Stimulated activated CD4-positive, alpha-beta T cell treated with anti-CD3 and anti-CD28 coated beads, Interleukin-1b, Interleukin-23, amount 100 ng/mL, for 24 hours (primary cell): ENCODE results near the gene HOXB9.

Experiments
- DNase-seq, 4 experiments: peaks; one replicate each; pipeline ENCODE4 v3.0.0-alpha.2; 2020; ENCODE audit warnings: low read depth in 4 of 4, low spot score in 1 of 4

Gene HOXB9

GRCh38 chr17:48587276-48588073, 38.7 kb downstream of the HOXB9 start:
- DNase-seq, result no peak

GRCh38 chr17:48586355-48587258, 39.6 kb downstream of the HOXB9 start:
- DNase-seq, result no peak

DNA sequence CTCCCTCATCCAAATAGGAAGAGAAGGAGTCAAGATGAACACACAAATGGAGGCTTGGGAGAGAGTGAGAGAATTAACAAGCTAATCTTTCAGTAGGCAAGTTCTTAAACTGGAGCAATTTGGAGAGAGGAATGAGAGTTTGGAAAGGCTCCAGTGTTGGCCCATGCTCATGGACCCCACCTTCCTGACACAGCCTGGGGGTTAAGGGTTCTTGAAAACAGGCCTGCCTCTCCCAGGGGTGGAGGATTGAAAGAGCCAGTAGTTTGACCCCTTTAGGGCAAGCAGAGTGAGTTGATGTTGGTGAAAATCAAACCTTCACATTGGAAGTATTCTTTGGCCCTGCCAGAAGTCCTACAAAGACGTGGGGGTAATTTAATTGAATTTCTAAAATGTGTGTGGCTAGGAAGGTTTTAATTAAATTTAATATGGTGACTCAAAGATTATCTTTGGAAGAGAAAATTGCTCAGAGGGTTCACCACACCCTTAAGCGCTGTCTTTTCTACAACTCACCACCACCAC, 41.9 kb downstream of the HOXB9 start:
- DNase-seq, result no peak

DNA sequence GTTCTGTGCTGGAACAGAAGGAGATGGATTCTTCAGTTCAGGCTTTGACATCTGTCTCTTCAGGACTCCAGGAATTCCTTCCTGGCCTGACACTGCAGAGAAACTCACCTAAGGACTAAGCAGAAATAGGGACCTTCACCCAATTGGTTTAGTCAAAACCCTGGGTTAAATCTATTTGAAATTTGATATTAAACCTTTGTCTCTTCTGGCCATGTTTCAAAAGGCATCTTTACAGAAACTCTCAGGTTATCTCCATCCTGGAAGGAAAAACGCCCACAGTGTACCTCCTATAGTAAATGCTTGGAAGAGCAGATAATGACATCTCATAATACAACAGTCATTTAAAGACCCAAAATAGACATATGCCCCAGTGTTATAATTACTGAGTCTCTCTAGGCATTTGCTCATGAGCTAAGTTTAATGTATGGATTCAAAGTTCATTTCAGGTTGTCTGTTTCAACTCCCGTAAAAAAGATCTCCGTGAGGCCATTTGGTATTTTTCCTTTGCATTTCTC, 42.4 kb downstream of the HOXB9 start:
- no peak for DNase-seq

DNA sequence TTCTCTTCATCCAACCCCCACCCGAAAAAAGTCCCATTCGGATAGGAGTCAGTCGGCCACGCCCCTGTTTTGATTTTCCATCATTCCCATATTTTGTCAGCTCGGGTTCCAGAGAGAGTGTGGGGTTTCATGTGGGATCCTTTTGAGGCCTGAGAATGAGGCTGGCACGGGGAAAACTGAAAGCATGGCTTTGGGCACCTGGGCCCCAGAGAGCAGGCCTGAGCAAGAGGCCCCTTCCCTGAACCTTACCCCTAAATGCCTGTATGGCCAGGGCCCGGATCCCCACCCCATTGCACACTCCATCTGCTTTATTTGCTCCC, 43.4 kb downstream of the HOXB9 start:
- DNase-seq, result no peak

GRCh38 chr17:48579760-48580554, 46.2 kb downstream of the HOXB9 start:
- no peak for DNase-seq

- DNase-seq, result no peak
Observed at GRCh38 chr17:48579471-48579759, 46.7 kb downstream of the HOXB9 start.

- DNase-seq, result no peak
Observed at GRCh38 chr17:48578616-48579470, 47.3 kb downstream of the HOXB9 start.

DNA sequence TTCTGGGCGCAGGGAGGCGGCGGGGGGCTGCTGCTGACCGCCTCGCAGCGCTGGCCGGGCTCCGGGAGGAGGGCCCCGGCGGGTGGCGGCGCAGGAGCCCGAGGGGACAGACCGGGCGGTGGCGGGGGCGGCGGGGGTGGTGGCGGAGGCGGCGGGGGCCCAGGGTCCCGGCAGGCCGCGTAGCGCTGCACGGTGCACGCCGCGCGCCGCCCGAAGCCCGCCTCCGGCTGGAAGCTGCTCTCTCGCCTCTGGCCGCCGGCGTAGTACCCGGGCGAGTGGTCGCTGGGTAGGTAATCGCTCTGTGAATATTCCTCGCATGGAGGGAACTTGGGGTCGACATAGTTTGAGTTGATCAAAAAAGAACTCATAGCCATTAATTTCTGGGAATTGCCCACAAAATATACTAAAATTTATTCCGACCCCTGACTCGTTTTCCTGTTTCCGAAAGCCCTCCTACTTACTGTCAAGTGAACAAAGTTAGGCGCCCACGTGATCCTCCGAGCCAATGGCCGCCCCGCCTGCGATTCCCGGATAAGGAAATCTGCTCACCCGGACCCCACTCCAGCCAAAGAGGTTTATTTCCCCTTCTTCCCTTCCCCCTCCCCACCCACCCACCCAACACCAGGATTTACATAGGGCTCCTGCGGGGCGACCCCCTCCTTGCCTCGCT, 48.1 kb downstream of the HOXB9 start, which contains the start of gene HOXB4:
Gene HOXB4, minus strand, starts transcription at position 405 of the 670 bp plus-strand sequence. Its CDS starts 31 bp downstream, at position 374.
- DNase-seq, result peak in 3 of 4 experiments; percentile 45 to 68 (median 50)

GRCh38 chr17:48577330-48577945, 48.7 kb downstream of the HOXB9 start:
- no peak for DNase-seq

- DNase-seq, result no peak
Observed at GRCh38 chr17:48576479-48577309, 49.5 kb downstream of the HOXB9 start.

- DNase-seq, result no peak
Observed at GRCh38 chr17:48575673-48576478, 50.3 kb downstream of the HOXB9 start.

DNA sequence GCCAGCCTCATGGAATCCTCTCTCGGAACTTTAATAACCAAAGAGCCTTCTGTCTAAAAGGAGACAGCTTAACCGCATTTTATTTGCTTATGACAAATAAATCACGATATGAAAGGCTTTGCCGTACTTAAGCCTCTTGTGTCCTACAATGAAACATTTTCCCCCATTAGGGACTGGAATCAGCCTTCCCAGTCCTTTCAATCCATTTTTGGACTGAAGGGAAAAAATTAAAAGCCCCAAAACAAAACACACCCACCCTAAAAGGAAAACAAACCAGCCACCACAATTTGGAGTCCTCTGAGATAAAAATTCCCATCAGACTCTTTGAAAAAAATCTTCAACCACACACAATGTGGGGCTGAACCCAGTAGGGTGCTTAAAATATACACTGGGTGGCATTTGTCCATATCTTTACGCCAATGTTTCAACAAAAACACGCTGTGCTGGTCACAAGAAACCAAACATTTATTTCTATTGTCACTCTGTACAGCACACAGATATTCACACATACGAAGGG, 51.0 kb downstream of the HOXB9 start:
- DNase-seq, result no peak

DNA sequence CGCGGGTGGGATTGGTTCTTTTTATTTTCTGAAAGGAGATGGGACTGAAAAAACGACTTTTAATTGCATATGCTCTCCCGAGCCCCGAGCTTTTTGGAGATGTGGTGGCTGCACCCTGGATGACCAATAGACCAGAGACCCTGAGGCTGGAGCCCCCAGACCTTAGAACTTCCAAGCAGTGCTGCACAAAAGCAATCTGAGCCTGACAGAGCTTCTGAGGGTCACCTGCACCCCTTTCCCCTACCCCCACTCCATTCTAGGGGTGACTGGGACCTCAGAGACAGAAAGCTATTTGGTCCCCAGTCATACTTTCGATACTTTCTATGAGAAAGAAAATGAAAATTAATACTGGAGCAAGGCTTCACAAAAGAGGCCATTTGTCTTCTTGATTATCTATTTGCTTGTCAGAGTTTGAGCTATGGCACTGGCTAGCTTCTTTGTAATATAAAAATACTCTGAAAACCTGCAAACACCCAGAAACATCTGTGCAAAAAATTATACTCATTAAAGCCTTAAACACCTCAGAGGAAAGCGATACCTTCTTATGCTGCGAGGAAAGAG, 51.6 kb downstream of the HOXB9 start:
- DNase-seq, result no peak

DNA sequence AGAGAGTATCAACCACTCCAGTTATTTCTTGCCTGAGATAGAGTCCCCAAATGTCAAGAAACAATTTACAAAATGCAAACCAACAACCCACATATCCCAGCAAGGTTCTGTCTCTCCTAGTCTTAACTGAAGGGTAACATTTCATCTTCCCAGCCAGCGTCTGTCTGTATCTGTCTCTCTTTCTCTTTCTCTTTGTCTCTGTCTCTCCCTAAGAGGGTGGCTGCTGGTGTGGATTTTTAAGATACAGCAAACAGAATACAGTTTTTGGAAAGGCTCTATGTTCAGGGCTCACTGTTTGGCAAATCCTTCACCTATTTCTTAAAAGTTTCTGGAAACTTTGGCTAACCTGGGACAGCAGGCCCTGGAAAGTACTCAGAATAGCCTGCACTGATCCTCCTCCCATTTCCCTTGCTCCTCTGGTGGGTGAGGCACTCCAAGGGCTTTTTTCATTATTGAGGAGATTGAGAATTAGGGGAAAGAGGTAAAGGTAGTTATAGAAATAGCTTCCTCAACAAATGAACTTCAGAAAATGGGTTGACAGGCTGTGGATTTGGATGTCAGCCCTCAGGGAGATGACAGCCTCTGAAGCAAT, 54.2 kb downstream of the HOXB9 start:
- DNase-seq, result no peak
